H1 (cell line): ENCODE data around the gene AGR2. TPM values are rescaled to one million over a fixed set of nuclear protein-coding genes. Genes with fewer than 3 reads are reported as not detected.

Experiments used
- CTCF ChIA-PET: fragments of 300-600 bp; sonication (Branson Sonifier 250); formaldehyde crosslinking; loops from one replicate; lab custom pipeline; 2021; ENCODE audit not compliant: partially characterized antibody; lab: Charles Lee
- POLR2A ChIA-PET: fragments of 300-600 bp; sonication (Branson Sonifier 250); formaldehyde crosslinking; loops from one replicate; lab custom pipeline; 2021; ENCODE audit warnings: inconsistent platforms; ENCODE audit not compliant: partially characterized antibody; lab: Charles Lee
- DNase-seq, 2 experiments: peaks; one replicate each; pipeline versions ENCODE4 v3.0.0 to v3.0.0-alpha.2; 2010 to 2022; ENCODE audit warnings: low spot score in 2 of 2, low read depth in 1 of 2, mixed read lengths in 1 of 2
- FAIRE-seq: peaks from 2 replicates; lab custom pipeline; 2011; peaks lifted over from hg19 to GRCh38; lab: Jason Lieb, UNC
- H2AFZ ChIP-seq: 2 replicates; pipeline ENCODE4 v1.8.1; 2012; ENCODE audit warnings: low read length, inconsistent platforms
- H2AK5ac ChIP-seq: 2 replicates; pipeline ENCODE4 v1.6.1; 2013; ENCODE audit warnings: low read depth, low read length
- H2BK120ac ChIP-seq: replicated peaks from 2 replicates; pipeline ENCODE3; 2013; ENCODE audit warnings: low read depth, low read length, inconsistent platforms
- H2BK12ac ChIP-seq: 2 replicates; pipeline ENCODE4 v1.6.1; 2013; ENCODE audit warnings: low read depth, low read length
- H2BK15ac ChIP-seq: 2 replicates; pipeline ENCODE4 v1.6.1; 2013; ENCODE audit warnings: low read length
- H2BK20ac ChIP-seq: 2 replicates; pipeline ENCODE4 v1.6.1; 2013; ENCODE audit warnings: low read length
- H2BK5ac ChIP-seq: 2 replicates; pipeline ENCODE4 v1.6.1; 2013; ENCODE audit warnings: low read depth, low read length
- H3K14ac ChIP-seq: 2 replicates; pipeline ENCODE4 v1.6.1; 2013; ENCODE audit warnings: inconsistent platforms; ENCODE audit not compliant: insufficient read length
- H3K18ac ChIP-seq: 2 replicates; pipeline ENCODE4 v1.6.1; 2013; ENCODE audit warnings: low read length; ENCODE audit errors: extremely low read depth
- H3K23ac ChIP-seq: 2 replicates; pipeline ENCODE4 v1.6.1; 2013; ENCODE audit warnings: inconsistent platforms; ENCODE audit not compliant: insufficient read length
- H3K23me2 ChIP-seq: 2 replicates; pipeline ENCODE4 v1.6.1; 2013; ENCODE audit warnings: low read depth, low read length
- H3K27ac ChIP-seq: 2 replicates; pipeline ENCODE4 v1.6.1; 2011; ENCODE audit warnings: low read depth, low read length, inconsistent platforms
- H3K27me3 ChIP-seq, 4 experiments: replicated peaks in 1 of 4; 1 replicate in 1 of 4; 2 replicates in 3 of 4; pipeline versions ENCODE4 v1.6.1 to v1.8.1; 2011 to 2013; ENCODE audit warnings: low read length in 3 of 4, mild to moderate bottlenecking in 3 of 4, inconsistent platforms in 2 of 4, mixed read lengths in 2 of 4, moderate library complexity in 1 of 4; ENCODE audit not compliant: control insufficient read depth in 3 of 4, insufficient read depth in 3 of 4; ENCODE audit errors: extremely low read depth in 1 of 4
- H3K36me3 ChIP-seq, 4 experiments: 2 replicates each; pipeline versions ENCODE4 v1.6.1 to v1.8.1; 2011 to 2013; ENCODE audit warnings: mild to moderate bottlenecking in 4 of 4, low read length in 3 of 4, moderate library complexity in 2 of 4, control low read depth in 1 of 4, inconsistent platforms in 1 of 4; ENCODE audit not compliant: insufficient read depth in 4 of 4, control insufficient read depth in 2 of 4
- H3K4ac ChIP-seq: replicated peaks from 2 replicates; pipeline ENCODE3; 2013; ENCODE audit warnings: low read length, low read depth, mixed read lengths, inconsistent platforms; ENCODE audit not compliant: insufficient read length
- H3K4me1 ChIP-seq, 4 experiments: replicated peaks in 1 of 4; 1 replicate in 1 of 4; 2 replicates in 3 of 4; pipeline versions ENCODE4 v1.6.1 to v1.8.1; 2011 to 2013; ENCODE audit warnings: low read length in 3 of 4, inconsistent platforms in 2 of 4, mixed read lengths in 1 of 4; ENCODE audit not compliant: insufficient read depth in 4 of 4, control insufficient read depth in 3 of 4
- H3K4me2 ChIP-seq, 2 experiments: 2 replicates each; pipeline versions ENCODE4 v1.6.1 to v1.8.1; 2011 to 2013; ENCODE audit warnings: low read depth in 2 of 2, low read length in 2 of 2, control low read depth in 1 of 2, inconsistent platforms in 1 of 2, mild to moderate bottlenecking in 1 of 2; ENCODE audit not compliant: insufficient read depth in 1 of 2
- H3K4me3 ChIP-seq, 4 experiments: fragments of 200-600, 300-600 bp in 1 of 4; sonication (generic), shearing (Covaris generic), sonication (Bioruptor Twin) in 1 of 4; 2 replicates each; pipeline versions ENCODE4 v1.5.1 to v1.8.1; 2011 to 2016; ENCODE audit warnings: low read length in 4 of 4, low read depth in 3 of 4, control low read depth in 2 of 4, inconsistent platforms in 2 of 4, mild to moderate bottlenecking in 2 of 4, mixed read lengths in 1 of 4, moderate library complexity in 1 of 4; ENCODE audit not compliant: insufficient read depth in 2 of 4; ENCODE audit errors: extremely low read depth in 1 of 4
- H3K56ac ChIP-seq: replicated peaks from 2 replicates; pipeline ENCODE3; 2013; ENCODE audit warnings: low read depth, mild to moderate bottlenecking, mixed read lengths, low read length, inconsistent platforms; ENCODE audit not compliant: insufficient read length
- H3K79me1 ChIP-seq: 2 replicates; pipeline ENCODE4 v1.6.1; 2013; ENCODE audit warnings: low read depth, low read length, control low read depth
- H3K79me2 ChIP-seq, 2 experiments: 2 replicates each; pipeline versions ENCODE4 v1.6.1 to v1.8.1; 2012 to 2013; ENCODE audit warnings: low read length in 2 of 2, mild to moderate bottlenecking in 2 of 2, inconsistent platforms in 1 of 2; ENCODE audit not compliant: insufficient read depth in 2 of 2, control insufficient read depth in 1 of 2
- H3K9ac ChIP-seq, 4 experiments: replicated peaks in 1 of 4; 1 replicate in 1 of 4; 2 replicates in 3 of 4; pipeline versions ENCODE4 v1.6.1 to v1.8.1; 2011 to 2013; ENCODE audit warnings: low read depth in 3 of 4, low read length in 3 of 4, control low read depth in 2 of 4, mild to moderate bottlenecking in 2 of 4, moderate library complexity in 2 of 4, inconsistent platforms in 1 of 4; ENCODE audit errors: extremely low read depth in 1 of 4
- H3K9me3 ChIP-seq, 2 experiments: 2 replicates each; pipeline versions ENCODE4 v1.6.1 to v1.8.1; 2012 to 2013; ENCODE audit warnings: mild to moderate bottlenecking in 2 of 2, moderate library complexity in 2 of 2, control low read depth in 1 of 2, inconsistent platforms in 1 of 2, low read depth in 1 of 2, low read length in 1 of 2, mixed read lengths in 1 of 2; ENCODE audit not compliant: insufficient read depth in 2 of 2
- H4K20me1 ChIP-seq, 2 experiments: replicated peaks in 1 of 2; 2 replicates each; pipeline versions ENCODE3 to v1.8.1; 2011 to 2013; ENCODE audit warnings: inconsistent platforms in 2 of 2, low read length in 2 of 2, mild to moderate bottlenecking in 1 of 2; ENCODE audit not compliant: insufficient read depth in 2 of 2, control insufficient read depth in 1 of 2
- H4K5ac ChIP-seq: 2 replicates; pipeline ENCODE4 v1.6.1; 2013; ENCODE audit warnings: low read length, low read depth, mixed read lengths, inconsistent platforms; ENCODE audit not compliant: insufficient read length
- H4K8ac ChIP-seq: 2 replicates; pipeline ENCODE4 v1.8.0; 2013; ENCODE audit warnings: mild to moderate bottlenecking, moderate library complexity, low read length, inconsistent platforms; ENCODE audit not compliant: insufficient read depth; ENCODE audit errors: extremely low read depth
- H4K91ac ChIP-seq: replicated peaks from 2 replicates; pipeline ENCODE3; 2013; ENCODE audit warnings: low read length, mixed read lengths, inconsistent platforms; ENCODE audit not compliant: insufficient read length
- WGBS, 2 experiments: shearing (Covaris generic) in 1 of 2; methylation state at CpG; one replicate each; pipeline versions ENCODE4 v1.1.6 to v1.1.7; 2013 to 2015; ENCODE audit warnings: low lambda C conversion rate in 2 of 2, mixed read lengths in 2 of 2, inconsistent platforms in 1 of 2, low coverage in 1 of 2, missing lambda C conversion rate in 1 of 2; ENCODE audit not compliant: insufficient replicate concordance in 2 of 2, insufficient coverage in 1 of 2, insufficient read length in 1 of 2; ENCODE audit errors: extremely low coverage in 1 of 2, missing lambda C conversion rate in 1 of 2; 5-methylcytosine and 5-hydroxymethylcytosine counted together
- polyA plus RNA-seq, 7 experiments: library from polyadenylated mRNA; depleted of rRNA in 3 of 7; stranded (reverse) in 5 of 7; unstranded in 2 of 7; fragments of >200 nt in 5 of 7; fragments of 200-250 nt in 2 of 7; gene quantifications; 1 replicate in 5 of 7; 2 replicates in 1 of 7; 4 replicates in 1 of 7; pipeline versions ENCODE4 v1.2.1 to v1.2.3, GENCODE V29; 2011 to 2013; ENCODE audit warnings: missing spikeins in 2 of 7, mixed read lengths in 2 of 7
- total RNA-seq: library from RNA; stranded (reverse); fragmentation: NEBNext Ultra II Directional; extraction: Animal tissue kit (Norgen Biotek cat#: 25700); gene quantifications from 2 replicates; pipeline ENCODE4 v1.2.1, GENCODE V29; 2021
- TF ChIP-seq, protein P1 (sequence below): IDR thresholded peaks from 2 replicates; pipeline ENCODE4 v1.6.1; 2012; ENCODE audit warnings: inconsistent platforms

AGR2 gene
- total and polyA plus RNA-seq, 2 of the 8 experiments (the other 6 are each of a cell fraction or from before 2014, with no cell fraction given) = not detected

DNA sequence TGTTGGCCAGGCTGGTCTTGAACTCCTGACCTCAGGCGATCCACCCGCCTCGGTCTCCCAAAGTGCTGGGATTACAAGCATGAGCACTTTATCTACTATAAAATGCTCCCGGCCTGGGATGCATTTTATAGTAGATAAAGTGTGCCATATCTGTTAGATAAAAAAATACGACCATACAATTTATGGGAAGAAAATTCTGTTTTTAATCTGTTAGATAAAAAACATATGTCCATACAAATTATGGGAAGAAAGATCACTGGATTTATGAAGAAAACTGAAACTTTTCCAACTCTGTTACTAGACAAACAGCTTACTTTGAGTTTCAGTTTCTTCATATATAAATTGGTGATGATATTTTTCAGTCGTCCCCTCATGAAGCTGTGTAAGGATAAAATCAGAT, 46.8 kb downstream of the AGR2 start:
- FAIRE-seq = no peak
- Histone ChIP-seq H3K4me2 (no peak overlapping the region), H3K14ac (no peak overlapping the region)

More for the DNA sequence above, 46.8 kb downstream of the AGR2 start:
- H3K4me3 ChIP-seq = no peak overlapping the region
- no peak overlapping the region for H3K9ac ChIP-seq
- H2BK12ac ChIP-seq = no peak overlapping the region
- CTCF ChIA-PET = interaction anchor here (1.5 kb wide), 1 partner anchor 12 kb away, joined by 4 read pairs; no protein-coding TSS in a partner anchor
- H3K23me2 ChIP-seq = peaks cover 4% of the 10 kb centered on the region; the same call in 1 of the 2 replicates
- no peaks in the 10 kb centered on the region for H3K9me3 ChIP-seq
- H2AFZ ChIP-seq = no peak overlapping the region
- POLR2A ChIA-PET = no interaction called here
- no peak overlapping the region for H2BK5ac ChIP-seq
- TF ChIP-seq, protein P1, sequence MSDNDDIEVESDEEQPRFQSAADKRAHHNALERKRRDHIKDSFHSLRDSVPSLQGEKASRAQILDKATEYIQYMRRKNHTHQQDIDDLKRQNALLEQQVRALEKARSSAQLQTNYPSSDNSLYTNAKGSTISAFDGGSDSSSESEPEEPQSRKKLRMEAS = no peak
- TF ChIP-seq, all 59 proteins: peak for 0
- no peak overlapping the region for H2BK20ac ChIP-seq
- no peak overlapping the region for H4K8ac ChIP-seq
- no peak overlapping the region for H3K23ac ChIP-seq
- no peak overlapping the region for H2BK120ac ChIP-seq
- H2BK15ac ChIP-seq = no peak overlapping the region
- no peak overlapping the region for H4K5ac ChIP-seq
- no peak overlapping the region for H2AK5ac ChIP-seq
- H4K20me1 ChIP-seq = no peaks in the 10 kb centered on the region
- no peak overlapping the region for H3K27ac ChIP-seq
- H3K79me2 ChIP-seq = peaks cover 0 to 27% of the 10 kb centered on the region in 2 experiments; a peak in 2 of 4 replicates
- H3K27me3 ChIP-seq = no peaks in the 10 kb centered on the region; a peak in 3 of 7 replicates
- WGBS, 2 experiments = 92% methylated on average over 6 of the region's 6 CpGs; no CpG with 5 or more reads in 1 of the 2 experiments
- no peaks in the 10 kb centered on the region for H3K79me1 ChIP-seq
- H3K56ac ChIP-seq = no peak overlapping the region
- no peak overlapping the region for H3K18ac ChIP-seq
- DNase-seq = no peak
- H3K36me3 ChIP-seq = no peaks in the 10 kb centered on the region
- no peak overlapping the region for H3K4ac ChIP-seq
- peaks cover 2 to 9% (median 7%) of the 10 kb centered on the region in 4 experiments; a peak in 5 of 7 replicates for H3K4me1 ChIP-seq
- H4K91ac ChIP-seq = no peak overlapping the region
